ENCODE data around the gene ADCY4.

DNA sequence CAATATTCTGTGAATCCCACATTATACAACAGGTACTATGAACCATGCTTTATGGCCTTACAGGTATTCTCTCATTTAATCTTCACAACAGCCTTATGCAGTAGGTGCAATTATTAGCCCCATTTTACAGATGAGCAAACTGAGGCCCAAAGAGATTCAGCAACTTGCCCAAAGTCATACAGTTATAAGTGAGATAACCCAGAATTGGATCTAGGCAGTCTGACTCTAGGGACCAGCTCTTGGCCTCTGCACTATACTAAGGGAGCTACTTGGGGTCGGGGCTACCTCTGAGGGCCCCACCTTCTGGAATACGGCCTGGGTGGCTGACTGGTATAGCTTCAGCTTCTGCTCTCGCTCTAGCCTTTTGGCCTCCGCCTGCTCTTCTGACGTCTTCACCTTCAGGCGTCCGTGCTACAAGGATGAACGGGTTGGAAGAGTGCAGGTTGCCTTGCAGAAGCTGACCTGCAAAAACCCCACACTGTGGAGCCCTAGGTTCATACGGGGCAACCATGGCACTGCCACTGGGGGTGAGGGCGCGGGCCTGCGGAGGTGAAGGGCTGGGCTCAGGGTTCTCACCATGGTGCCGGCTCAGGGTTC lies 64.2 kb downstream of the ADCY4 start:
- no peak for TF ChIP-seq EZH2 (IDR thresholded peaks at IDR 0.05; ENCODE audit: insufficient read depth, poor library complexity, severe bottlenecking)
- TF ChIP-seq EZH2phosphoT487 (IDR thresholded peaks at IDR 0.05; ENCODE audit: insufficient read depth, low read depth): no peak

Data from GM23248 (cell line).